ENCODE data around the gene PROM1.

PROM1 gene, protein sequence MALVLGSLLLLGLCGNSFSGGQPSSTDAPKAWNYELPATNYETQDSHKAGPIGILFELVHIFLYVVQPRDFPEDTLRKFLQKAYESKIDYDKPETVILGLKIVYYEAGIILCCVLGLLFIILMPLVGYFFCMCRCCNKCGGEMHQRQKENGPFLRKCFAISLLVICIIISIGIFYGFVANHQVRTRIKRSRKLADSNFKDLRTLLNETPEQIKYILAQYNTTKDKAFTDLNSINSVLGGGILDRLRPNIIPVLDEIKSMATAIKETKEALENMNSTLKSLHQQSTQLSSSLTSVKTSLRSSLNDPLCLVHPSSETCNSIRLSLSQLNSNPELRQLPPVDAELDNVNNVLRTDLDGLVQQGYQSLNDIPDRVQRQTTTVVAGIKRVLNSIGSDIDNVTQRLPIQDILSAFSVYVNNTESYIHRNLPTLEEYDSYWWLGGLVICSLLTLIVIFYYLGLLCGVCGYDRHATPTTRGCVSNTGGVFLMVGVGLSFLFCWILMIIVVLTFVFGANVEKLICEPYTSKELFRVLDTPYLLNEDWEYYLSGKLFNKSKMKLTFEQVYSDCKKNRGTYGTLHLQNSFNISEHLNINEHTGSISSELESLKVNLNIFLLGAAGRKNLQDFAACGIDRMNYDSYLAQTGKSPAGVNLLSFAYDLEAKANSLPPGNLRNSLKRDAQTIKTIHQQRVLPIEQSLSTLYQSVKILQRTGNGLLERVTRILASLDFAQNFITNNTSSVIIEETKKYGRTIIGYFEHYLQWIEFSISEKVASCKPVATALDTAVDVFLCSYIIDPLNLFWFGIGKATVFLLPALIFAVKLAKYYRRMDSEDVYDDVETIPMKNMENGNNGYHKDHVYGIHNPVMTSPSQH

DNA sequence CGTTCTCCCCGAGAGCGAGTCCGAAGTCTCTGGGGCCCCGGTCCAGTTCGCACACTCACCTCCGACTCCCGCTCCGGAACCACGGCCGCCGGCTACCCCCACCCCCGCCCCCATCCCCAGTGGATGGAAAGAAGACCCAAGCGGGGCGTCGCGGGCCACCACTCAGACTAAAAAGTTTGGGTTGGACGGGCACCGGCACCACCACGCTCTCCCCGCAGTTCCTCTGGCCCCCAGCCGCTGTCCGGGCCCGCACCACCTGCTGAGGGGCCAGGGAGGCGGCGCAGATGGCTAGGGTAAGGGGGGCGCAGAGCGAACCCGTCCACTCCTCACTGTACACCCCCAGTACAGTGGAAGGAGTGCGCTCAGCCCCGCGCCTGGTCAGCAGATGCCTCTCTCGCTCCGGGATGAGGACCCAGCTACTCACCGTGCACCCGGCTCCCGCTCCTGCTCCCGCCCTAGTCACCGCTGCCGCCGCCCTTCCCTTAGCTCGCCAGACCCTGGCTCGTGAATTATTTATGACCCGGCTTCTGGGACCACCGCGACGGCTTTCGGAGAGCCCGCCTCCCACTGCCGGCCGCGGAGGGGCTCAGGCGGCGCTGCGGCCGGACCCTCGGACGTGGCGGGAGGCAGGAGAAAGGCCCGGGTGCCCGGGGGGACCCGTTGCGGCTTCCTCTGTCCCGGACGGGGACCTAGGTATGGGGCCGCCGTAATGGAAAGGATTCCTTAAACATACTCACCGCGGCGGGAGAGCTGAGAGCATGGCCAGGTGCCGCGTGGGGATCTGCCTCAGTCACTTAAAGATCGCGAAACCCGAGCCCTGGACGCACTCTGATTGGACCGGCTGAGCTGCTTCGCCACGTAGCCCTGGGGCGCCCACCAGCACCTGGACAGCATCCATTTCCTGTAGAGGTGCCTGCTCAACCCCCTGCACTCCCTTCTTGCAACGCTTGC is at the start of gene PROM1:
Gene PROM1, minus strand, starts transcription at position 783 of the 951 bp plus-strand sequence. CDS start 8,117 bp downstream, outside the sequence.
- in situ Hi-C loops (cut with MboI; ENCODE audit: low sequenced_read_pairs): no loop called here

DNA sequence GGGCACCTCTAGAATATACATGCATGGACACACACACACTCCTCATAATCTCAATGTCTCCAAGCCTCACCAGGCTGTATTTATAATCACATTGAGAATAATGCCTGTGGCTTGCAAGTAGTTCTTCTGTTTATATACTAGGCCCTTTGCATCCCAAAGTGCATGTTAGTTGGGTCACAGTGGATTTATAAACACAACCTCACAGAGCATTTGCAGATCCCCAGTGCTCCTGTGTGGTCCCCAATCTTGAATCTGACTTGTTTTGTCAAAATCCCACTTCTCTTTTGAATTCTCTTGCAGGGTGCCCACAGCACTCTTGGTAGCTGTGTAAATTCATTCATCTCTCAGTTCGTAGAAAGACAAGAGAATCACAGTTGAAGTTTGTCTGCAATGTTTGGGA is 49.6 kb upstream of the PROM1 start:
- in situ Hi-C loops (cut with MboI; ENCODE audit: low sequenced_read_pairs): no loop called here

DNA sequence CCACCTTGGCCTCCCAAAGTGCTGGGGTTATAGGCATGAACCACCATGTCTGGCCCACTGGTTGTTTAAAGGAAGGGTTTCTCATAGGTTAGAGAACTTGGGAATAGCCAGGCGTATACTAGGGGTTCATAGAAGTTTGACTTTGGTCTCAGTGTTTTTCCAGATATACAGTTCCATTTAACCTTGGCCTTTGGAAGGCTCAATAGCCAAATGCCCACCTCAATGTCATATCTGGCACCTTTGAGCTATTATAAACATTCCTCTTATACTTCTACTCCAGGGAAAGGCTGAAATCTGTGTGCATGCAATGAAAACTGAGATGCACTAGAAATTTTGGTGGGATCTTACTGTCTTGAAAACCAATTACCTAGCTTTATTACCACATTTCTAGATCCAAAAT is 47.5 kb upstream of the PROM1 start:
- in situ Hi-C loops (cut with MboI; ENCODE audit: low sequenced_read_pairs): no loop called here

DNA sequence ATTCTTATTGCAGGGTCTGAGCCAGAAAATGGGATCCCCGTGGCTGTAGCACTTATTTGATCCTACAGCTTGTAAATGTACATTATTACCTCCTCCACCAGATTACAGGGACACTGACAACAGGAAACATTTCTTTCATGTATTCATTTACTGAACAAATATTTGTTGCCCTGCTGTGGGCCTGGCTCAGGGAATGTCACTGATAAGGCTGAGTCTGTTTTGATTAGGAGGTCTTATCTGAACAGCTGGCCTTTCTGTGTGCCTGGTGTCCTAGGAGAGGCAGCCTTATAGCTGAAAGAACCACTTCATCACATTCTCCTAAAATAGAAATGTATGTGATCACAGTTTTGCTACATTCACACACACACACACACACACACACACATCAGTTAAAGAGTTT is 45.5 kb upstream of the PROM1 start:
- in situ Hi-C loops (cut with MboI; ENCODE audit: low sequenced_read_pairs): no loop called here

DNA sequence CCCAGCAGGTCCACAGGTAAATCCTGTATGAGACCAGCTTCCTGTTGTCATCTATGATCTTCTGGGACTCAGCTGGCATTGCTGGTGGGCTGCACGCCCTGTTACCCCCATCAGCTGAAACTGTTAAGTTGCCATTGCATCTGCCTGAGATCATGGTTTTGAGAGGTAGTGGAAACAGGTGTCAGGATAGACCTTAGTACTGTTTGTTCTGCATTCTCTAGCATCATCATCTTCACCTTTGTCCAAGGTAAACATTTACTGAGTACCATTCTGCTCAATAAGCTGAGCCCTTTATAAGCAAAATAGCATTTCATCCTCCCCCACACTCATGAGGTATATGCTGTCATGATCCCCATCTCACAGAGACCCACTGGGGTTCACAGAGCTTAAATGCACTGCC is 42.9 kb upstream of the PROM1 start:
- in situ Hi-C loops (cut with MboI; ENCODE audit: low sequenced_read_pairs): no loop called here

DNA sequence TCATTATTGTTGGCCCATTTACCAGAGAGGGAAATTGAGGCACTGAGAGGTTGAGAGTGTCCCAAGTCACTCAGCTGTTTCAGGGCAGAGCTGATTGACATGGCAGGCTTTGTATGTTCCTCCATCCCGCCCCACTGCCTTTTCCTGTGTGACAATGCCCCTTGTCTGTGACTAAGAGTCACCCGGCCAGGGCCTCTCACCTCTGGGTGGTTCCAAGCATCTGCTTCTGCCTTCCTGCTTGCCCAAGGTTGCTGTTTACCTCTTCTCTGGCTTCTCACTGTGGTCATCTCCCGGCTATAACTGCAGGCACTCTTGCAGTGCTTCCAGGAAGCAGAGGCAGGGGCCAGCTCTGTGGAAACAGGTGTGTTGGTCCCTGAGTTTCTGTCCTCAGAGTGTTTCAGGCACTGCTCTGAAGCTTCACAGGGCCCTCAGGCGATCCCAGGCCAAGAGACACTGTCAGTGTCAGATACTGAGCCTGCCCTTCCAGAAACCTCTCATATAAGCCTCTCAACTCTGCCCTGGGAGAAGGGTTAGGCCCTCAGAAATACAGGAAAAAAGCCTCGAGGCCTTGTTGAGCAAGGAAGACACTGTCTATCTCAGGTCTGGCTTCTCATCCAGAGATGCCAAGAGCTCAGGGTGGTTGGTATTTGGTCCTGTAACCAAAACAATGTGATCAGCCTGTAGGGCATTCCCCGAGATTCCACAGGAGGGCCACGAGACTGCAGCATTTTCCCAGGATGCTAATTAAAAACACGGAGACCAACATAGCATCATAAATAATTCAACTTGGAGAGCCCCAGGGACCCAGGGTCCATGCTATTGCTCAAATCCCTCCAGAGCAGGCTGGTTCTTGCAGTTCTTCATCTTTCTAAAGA is 42.0 kb upstream of the PROM1 start:
- in situ Hi-C loops (cut with MboI; ENCODE audit: low sequenced_read_pairs): no loop called here

DNA sequence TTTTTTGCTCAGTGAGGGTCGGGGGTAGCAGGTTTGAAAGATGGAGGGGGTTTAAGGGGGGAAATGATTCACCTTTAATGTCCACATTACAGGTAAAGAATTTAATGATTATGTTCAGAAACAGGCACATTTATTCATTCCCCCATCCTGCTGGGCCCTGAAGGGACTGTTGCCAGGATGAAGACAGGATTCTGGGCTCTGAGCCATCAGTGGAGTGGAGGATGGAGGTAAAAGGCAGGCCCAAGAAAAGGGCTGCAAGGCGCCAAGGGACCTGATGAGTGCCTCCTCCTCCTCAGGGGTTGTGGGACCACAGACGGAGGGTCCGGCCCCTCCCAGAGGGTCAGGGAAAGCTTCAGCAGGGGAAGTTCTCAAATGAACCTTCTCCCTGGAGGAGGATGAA is 40.4 kb upstream of the PROM1 start:
- in situ Hi-C loops (cut with MboI; ENCODE audit: low sequenced_read_pairs): no loop called here

DNA sequence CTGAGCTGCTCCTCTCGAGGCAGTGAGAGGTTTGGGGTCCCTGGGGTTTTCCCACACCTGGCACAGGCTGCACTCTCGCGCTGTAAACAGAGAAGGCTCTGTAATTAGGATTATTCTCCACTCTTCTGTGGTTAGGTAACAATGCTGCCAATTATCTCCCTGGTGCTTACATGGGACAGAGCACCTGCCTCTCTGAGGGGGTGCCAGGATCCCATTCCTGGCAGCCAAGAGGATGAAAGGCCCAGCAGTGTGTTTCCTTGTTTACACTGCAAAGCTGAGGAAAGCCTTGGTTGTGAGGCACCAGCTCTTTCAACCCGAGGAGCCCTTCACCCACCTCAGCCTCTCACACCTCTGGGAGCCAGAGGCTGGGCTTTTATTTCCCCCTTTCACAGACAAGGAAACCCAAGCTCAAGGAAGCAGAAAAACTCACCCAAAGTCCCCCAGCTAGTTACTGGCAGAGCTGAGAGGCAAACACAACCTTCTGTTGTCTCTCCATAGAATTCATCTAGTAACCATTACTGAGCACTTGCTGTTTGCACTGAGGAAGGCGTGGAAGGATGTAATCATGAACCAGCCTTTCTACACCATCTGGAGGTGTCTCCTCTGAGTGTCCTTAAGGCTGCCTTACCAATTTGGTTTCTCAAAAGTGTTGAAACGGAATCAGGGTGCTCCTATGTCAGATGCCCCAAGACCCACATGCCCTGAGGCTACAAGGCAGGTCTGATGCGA is 39.7 kb upstream of the PROM1 start:
- in situ Hi-C loops (cut with MboI; ENCODE audit: low sequenced_read_pairs): no loop called here

DNA sequence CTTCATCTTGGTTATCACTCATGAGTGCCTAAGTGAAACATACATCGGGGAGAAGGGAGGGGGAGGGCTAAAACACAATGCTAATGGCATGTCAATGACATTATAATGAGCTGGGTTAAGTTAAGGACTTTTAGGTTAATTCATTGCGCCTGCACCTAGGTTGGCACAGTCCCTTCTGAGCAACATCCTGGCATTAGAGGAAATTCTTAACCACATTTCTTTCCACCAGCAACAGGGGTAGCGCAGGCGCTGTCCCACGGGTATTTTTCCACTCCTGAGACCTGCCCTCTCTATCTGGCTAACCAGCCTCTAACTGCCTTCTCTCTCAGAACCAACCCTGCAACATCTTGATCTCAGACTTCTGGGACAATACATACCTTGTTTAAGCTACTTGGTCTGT is 39.0 kb upstream of the PROM1 start:
- in situ Hi-C loops (cut with MboI; ENCODE audit: low sequenced_read_pairs): no loop called here

DNA sequence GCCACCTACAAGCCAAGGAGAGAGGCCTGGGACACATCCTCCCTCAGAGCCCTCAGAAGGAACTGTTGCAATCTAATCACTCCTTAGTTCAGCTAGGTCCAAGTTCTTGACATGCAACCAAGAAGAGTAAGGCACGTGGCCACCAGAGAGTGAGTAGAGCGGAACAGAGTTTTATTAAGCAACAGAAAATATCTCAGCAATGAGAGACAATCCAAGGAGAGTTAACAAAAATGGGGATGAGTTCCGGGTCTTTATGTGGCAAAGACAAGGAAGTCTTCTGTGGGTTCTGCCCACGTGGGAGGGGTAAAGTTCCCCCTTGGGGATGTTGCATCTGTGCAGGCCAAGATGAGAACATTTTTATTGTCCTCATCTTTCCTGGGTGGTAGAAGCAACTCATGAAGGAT is 38.5 kb upstream of the PROM1 start:
- in situ Hi-C loops (cut with MboI; ENCODE audit: low sequenced_read_pairs): no loop called here

DNA sequence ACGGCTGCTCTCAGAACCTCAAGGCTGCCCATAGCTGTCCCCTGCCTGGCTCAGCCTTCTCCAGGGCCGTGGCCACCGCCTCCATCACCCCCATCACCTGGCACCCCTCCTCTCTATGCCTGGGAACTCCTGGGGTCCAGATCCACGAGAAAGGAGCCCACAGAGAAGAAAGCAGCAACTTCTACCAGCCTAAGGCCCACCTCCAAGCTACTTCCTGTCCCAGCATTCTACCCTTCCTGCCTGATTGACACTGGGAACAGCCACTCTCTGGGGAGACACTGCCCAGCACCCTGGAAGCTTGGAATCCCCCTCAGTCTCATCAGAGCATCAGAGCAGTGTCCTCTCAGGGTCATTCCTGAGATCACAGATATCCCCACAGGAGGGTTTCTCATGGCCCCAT is 36.9 kb upstream of the PROM1 start:
- in situ Hi-C loops (cut with MboI; ENCODE audit: low sequenced_read_pairs): no loop called here

DNA sequence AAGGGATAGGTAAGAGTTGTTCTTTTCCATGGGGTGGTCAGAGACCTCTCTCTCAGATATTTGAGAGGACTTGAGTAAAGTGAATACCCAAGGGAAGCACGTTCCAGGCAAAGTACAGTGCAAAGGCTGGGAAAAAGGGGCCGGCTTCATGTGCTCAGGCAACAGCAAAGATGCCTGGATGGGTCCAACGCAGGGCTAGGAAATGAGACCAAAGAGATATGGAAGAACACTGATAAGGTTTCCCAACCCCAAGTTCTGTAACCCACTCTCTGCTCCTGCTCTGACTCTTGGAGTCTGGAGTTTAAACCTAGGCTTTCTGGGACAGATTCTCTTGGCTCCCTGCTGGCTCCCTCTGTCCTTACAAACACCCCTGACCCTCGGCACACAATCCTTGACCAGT is 36.2 kb upstream of the PROM1 start:
- in situ Hi-C loops (cut with MboI; ENCODE audit: low sequenced_read_pairs): no loop called here

DNA sequence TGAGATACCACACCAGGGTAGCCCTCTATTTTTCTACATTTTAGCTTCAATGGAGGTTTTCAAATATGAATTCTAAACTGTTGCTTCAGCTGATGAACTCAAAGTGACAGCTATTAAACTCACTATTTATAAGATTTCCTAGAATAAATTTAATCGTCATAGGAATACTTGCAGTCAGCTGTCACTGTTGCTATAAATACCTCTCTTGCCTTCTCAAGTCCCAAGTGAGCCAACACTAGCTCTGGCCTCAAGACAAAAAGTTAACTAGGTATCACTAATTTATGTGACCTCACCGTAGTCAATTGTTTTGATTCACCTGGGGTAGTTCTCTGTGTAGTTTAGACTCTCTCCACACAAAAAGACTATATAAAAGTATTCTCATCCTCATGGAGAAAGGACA is 34.3 kb upstream of the PROM1 start:
- in situ Hi-C loops (cut with MboI; ENCODE audit: low sequenced_read_pairs): no loop called here

DNA sequence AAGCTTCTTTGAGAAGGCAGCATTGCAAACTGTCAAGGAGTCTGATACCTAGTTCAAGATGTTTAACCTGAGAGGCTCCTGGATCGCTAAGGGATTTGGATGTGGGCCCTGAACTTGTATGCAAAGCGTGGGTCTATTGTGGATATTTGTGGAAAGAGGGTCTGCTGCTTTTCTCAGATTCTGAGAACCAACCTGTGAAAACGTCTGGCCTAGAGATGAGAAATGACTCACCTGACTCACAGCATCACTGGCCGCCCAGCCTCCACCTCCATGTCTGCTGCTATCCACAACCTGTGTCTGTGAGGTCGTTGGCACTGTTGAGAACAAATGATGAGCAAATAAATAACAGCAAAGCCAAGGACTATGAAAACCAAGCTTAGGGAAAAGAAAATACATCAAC is 33.3 kb upstream of the PROM1 start:
- in situ Hi-C loops (cut with MboI; ENCODE audit: low sequenced_read_pairs): no loop called here

DNA sequence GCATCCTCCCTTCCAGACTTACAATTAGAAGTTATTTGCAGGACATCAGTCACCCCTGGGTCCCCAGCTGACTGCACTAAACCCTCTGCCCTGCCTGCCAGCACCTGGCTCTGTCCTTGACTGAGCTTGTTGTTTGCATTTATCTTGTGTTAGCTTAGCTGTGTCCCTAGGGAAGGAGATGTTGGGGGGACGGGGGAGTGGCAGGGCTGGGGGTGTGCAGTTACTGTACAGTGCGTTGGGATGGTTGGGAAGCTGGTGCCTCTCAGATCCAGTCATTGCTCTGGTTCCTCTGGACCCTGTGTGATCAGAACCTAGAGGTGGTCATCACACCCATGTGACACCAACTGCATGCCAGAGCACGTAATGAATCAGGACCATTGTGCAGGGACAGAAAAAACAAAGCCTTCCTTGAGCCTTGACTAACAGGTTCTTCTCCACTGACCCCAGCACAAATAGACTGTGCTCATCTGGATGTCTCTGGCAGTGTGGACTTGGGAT is 32.7 kb upstream of the PROM1 start:
- in situ Hi-C loops (cut with MboI; ENCODE audit: low sequenced_read_pairs): no loop called here

DNA sequence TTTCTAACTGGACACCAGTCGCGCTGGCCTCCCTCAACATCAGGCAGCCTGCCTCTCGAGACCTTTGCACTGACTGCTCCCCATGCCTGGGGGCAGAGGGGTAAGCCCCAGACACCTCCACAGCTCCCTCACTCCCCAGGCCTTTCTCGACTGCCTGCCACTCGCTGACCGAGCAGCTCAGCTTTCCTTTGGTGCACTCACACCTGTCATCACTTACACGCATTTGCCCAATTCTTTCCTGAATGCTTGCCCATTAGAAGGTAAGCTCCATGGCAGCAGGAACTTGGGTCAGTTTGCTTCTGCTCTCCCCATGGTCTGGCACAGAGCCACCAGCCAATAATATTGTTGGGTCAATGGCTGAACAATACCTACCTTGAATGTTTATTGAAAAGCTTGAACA is 32.2 kb upstream of the PROM1 start:
- in situ Hi-C loops (cut with MboI; ENCODE audit: low sequenced_read_pairs): no loop called here

DNA sequence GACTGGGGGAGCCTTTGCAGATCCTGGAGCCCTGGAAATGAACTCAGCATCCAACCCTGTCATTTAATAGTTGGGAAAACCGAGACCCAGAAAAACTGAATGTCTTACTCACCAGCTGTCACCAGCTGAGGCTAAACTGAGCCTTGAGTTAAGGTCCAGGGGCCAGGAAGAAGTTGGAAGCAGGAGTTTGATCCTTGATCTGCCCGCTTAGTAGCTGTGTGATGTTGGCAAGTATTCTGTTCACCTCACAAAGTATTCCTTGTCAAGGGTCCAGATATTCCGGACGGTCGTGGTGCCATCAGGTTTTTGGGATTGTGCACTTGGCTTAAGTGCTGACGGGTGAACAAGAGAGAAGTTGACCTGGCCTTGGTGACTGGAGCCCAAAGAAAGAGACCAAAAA is 30.7 kb upstream of the PROM1 start:
- in situ Hi-C loops (cut with MboI; ENCODE audit: low sequenced_read_pairs): no loop called here

DNA sequence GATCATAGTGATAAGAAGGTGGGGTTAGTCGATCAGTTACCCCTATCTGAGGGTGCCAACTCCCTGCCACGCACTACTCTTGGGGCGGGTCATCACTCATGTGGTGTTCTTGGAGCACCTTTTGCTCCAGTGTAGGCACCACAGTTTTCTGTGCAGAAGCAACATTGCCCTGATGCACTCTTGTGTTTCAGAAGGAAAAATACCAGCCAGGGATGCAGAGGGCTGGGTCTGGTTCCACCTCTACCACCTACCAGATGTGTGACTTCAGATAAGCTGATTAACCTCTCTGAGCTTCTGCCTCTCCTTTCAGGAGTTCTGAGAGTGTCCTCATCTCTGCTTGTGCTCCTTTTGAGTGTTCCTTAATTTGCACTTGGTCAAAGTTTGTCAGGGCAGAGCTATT is 29.9 kb upstream of the PROM1 start:
- in situ Hi-C loops (cut with MboI; ENCODE audit: low sequenced_read_pairs): no loop called here

DNA sequence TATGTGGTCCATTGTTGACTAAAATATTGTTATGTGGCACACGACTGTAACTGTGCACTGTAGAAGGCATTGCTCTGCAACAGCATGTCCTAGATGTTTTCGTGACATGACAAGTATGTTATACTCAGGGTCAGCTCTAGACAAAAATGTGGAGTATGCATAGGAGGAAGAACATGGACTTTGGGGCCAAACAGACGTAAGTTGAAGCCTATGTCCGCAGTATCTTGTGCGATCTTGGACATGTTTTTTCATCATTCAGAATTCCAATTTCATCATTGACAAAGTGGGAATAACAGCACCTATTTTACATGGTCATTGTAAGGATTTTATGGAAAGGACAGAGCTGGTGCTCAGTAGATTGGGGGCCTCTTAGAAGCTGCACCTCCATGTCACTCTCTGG is 27.7 kb upstream of the PROM1 start:
- in situ Hi-C loops (cut with MboI; ENCODE audit: low sequenced_read_pairs): no loop called here

All from HL-60/S4 treated with retinoic acid at 250 ng/mL for 4 days and 3 days (cell line).